ENCODE measurements around the gene TIMMDC1. TPM values are rescaled to one million over a fixed set of nuclear protein-coding genes. Genes with fewer than 3 reads are reported as not detected.

Gene TIMMDC1
- total RNA-seq, 1 experiment from 2014 or later: 96.7 TPM

DNA sequence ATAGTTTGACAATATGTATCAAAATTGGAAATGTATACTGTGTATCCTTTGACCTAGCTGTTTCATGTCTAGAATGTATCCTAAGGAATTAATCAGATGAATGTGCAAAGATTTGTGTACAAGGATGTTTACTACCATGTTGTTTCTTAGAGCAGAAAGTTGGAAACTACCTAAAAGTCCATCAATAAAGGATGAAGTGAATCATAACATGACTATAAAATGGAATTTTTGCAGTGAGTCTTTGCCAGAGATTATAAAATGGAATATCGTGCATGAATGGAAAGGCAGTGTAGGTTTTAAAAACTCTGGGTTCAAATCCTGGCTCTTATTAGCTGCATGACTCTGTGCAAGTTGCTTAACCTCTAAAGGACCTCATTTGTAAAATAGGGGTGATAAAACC, 15.2 kb upstream of the TIMMDC1 start:
- POLR2A ChIA-PET (ENCODE audit: low non-redundant PET): no interaction called here
- Histone ChIP-seq H3K9me3 (ENCODE audit: low read depth, low read length, poor library complexity, severe bottlenecking) (no peaks in the 10 kb centered on the region), H3K4me1 (ENCODE audit: insufficient read depth, low read length, poor library complexity, severe bottlenecking) (no peaks in the 10 kb centered on the region)

DNA sequence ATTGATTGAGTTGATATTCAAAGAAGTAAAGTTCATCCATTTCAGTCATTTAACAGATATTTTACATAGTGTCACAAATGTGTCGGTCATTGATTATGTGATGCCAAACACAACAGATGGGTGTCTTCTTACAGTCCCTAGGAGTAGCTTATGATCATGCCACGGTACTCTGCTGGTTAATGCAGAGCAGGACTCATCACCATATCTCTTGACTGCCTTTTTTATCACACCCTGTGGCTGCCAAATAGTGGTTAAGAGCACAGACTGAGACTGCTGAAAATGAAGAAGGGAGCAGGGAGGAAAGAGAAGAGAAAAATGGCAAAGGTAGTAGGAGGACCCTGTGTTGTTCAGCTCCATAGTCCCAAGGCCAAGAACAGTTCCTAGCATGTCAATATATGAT, 12.8 kb upstream of the TIMMDC1 start:
- BruUV-seq (replicated peaks): no TSS peak

More for the DNA sequence above, 15.2 kb upstream of the TIMMDC1 start:
- H3K4me3 ChIP-seq (ENCODE audit: low read depth, low read length, poor library complexity, severe bottlenecking): no peak overlapping the region
- no peaks in the 10 kb centered on the region for H3K27me3 ChIP-seq (replicated peaks; ENCODE audit: insufficient read depth, low read depth, low read length, poor library complexity)
- CTCF ChIA-PET: no interaction called here
- H3K27ac ChIP-seq (ENCODE audit: low read depth, low read length, poor library complexity, severe bottlenecking): no peak overlapping the region
- BruUV-seq (replicated peaks): no TSS peak
- TF ChIP-seq, protein P1, sequence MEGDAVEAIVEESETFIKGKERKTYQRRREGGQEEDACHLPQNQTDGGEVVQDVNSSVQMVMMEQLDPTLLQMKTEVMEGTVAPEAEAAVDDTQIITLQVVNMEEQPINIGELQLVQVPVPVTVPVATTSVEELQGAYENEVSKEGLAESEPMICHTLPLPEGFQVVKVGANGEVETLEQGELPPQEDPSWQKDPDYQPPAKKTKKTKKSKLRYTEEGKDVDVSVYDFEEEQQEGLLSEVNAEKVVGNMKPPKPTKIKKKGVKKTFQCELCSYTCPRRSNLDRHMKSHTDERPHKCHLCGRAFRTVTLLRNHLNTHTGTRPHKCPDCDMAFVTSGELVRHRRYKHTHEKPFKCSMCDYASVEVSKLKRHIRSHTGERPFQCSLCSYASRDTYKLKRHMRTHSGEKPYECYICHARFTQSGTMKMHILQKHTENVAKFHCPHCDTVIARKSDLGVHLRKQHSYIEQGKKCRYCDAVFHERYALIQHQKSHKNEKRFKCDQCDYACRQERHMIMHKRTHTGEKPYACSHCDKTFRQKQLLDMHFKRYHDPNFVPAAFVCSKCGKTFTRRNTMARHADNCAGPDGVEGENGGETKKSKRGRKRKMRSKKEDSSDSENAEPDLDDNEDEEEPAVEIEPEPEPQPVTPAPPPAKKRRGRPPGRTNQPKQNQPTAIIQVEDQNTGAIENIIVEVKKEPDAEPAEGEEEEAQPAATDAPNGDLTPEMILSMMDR (conservative IDR thresholded peaks at IDR 0.05; ENCODE audit: low read depth, low read length): no peak
- no peak for DNase-seq (ENCODE audit: low spot score)
- peaks cover 2% of the 10 kb centered on the region for H3K36me3 ChIP-seq (ENCODE audit: insufficient read depth, low read length, poor library complexity, severe bottlenecking)
- intact Hi-C loops (cut with micrococcal nuclease; ENCODE audit: unreplicated experiment): no loop called here

DNA sequence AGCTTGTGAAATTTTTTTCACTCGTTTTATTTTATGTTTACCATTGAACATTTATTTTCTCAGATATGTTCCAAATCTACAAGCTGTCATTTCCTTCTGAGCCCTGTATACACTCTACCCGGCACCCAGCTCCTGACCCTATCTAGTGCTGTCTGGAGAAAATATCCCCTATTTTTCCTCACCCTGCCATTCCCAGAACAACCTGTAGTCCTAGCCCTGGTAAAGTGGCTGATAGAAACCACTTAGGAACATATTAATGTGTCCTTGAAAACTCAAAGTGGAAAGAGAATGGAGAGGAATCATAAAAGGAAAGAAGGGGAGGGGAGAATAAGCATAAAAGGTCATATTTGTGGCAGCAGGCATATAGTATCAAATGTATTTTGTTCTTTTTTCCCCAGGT, 8.2 kb upstream of the TIMMDC1 start:
- ChIA-PET POLR2A (ENCODE audit: low non-redundant PET) (no interaction called here), CTCF (no interaction called here)
- Histone ChIP-seq H3K27ac (ENCODE audit: low read depth, low read length, poor library complexity, severe bottlenecking) (no peak overlapping the region), H3K4me1 (ENCODE audit: insufficient read depth, low read length, poor library complexity, severe bottlenecking) (no peaks in the 10 kb centered on the region), H3K36me3 (ENCODE audit: insufficient read depth, low read length, poor library complexity, severe bottlenecking) (no peaks in the 10 kb centered on the region), H3K27me3 (replicated peaks; ENCODE audit: insufficient read depth, low read depth, low read length, poor library complexity) (no peaks in the 10 kb centered on the region), H3K4me3 (ENCODE audit: low read depth, low read length, poor library complexity, severe bottlenecking) (no peak overlapping the region), H3K9me3 (ENCODE audit: low read depth, low read length, poor library complexity, severe bottlenecking) (no peaks in the 10 kb centered on the region)
- intact Hi-C loops (cut with micrococcal nuclease; ENCODE audit: unreplicated experiment): no loop called here
- no TSS peak for BruUV-seq (replicated peaks)
- TF ChIP-seq EZH2 (IDR thresholded peaks at IDR 0.05; ENCODE audit: borderline replicate concordance, low read depth, low read length, poor library complexity, severe bottlenecking): no peak
- TF ChIP-seq, protein P1 (conservative IDR thresholded peaks at IDR 0.05; ENCODE audit: low read depth, low read length): no peak
- no peak for DNase-seq (ENCODE audit: low spot score)

More for the DNA sequence above, 12.8 kb upstream of the TIMMDC1 start:
- no peak overlapping the region for H3K27ac ChIP-seq (ENCODE audit: low read depth, low read length, poor library complexity, severe bottlenecking)
- no peak overlapping the region for H3K4me3 ChIP-seq (ENCODE audit: low read depth, low read length, poor library complexity, severe bottlenecking)
- ChIA-PET POLR2A (ENCODE audit: low non-redundant PET) (no interaction called here), CTCF (interaction anchor here (1.2 kb wide), 1 partner anchor 66 kb away, joined by 3 read pairs; no protein-coding TSS in a partner anchor)
- peaks cover 2% of the 10 kb centered on the region for H3K36me3 ChIP-seq (ENCODE audit: insufficient read depth, low read length, poor library complexity, severe bottlenecking)
- intact Hi-C loops (cut with micrococcal nuclease; ENCODE audit: unreplicated experiment): no loop called here
- H3K27me3 ChIP-seq (replicated peaks; ENCODE audit: insufficient read depth, low read depth, low read length, poor library complexity): no peaks in the 10 kb centered on the region
- no peak for DNase-seq (ENCODE audit: low spot score)
- H3K9me3 ChIP-seq (ENCODE audit: low read depth, low read length, poor library complexity, severe bottlenecking): no peaks in the 10 kb centered on the region
- TF ChIP-seq EZH2 (IDR thresholded peaks at IDR 0.05; ENCODE audit: borderline replicate concordance, low read depth, low read length, poor library complexity, severe bottlenecking): no peak
- TF ChIP-seq, protein P1 (conservative IDR thresholded peaks at IDR 0.05; ENCODE audit: low read depth, low read length): no peak
- H3K4me1 ChIP-seq (ENCODE audit: insufficient read depth, low read length, poor library complexity, severe bottlenecking): no peaks in the 10 kb centered on the region

All from A673 (cell line).